SK-N-SH (cell line): Measurements from ENCODE around the gene NFKB2. TPM values are rescaled to one million over a fixed set of nuclear protein-coding genes. Genes with fewer than 3 reads are reported as not detected.

Experiments used
- CTCF ChIA-PET: fragments of 300-600, 350-600 bp; formaldehyde crosslinking; extraction: SDS; loops from one replicate; lab custom pipeline; 2021; lab: Yijun Ruan, JAX
- POLR2A ChIA-PET: fragments of 350-600 bp; sonication (Branson Sonifier 250); formaldehyde crosslinking; extraction: SDS; loops from one replicate; lab custom pipeline; 2020; ENCODE audit warnings: antibody characterized with exemption, inconsistent platforms; lab: Yijun Ruan, JAX
- DNase-seq: peaks from one replicate; pipeline ENCODE4 v3.0.0; 2012
- H2AFZ ChIP-seq: fragments of 200-600 bp; sonication (generic); 2 replicates; pipeline ENCODE4 v1.8.1; 2016; ENCODE audit warnings: antibody characterized with exemption, mild to moderate bottlenecking, low read depth
- H3F3A ChIP-seq: fragments of 200-600 bp; sonication (generic); replicated peaks from 2 replicates; pipeline ENCODE3; 2016; ENCODE audit warnings: antibody characterized with exemption, mild to moderate bottlenecking; ENCODE audit not compliant: insufficient read depth
- H3K27ac ChIP-seq, 2 experiments: fragments of 200-500 bp in 1 of 2; fragments of 200-600 bp in 1 of 2; sonication (Bioruptor generic) in 1 of 2; sonication (generic), shearing (Covaris generic) in 1 of 2; 2 replicates each; pipeline versions ENCODE4 v1.5.1 to v1.6.1; 2014 to 2016; ENCODE audit warnings: low read depth in 2 of 2, inconsistent platforms in 1 of 2, low read length in 1 of 2, mild to moderate bottlenecking in 1 of 2, mixed read lengths in 1 of 2
- H3K27me3 ChIP-seq: fragments of 200-600 bp; sonication (generic), shearing (Covaris generic); 2 replicates; pipeline ENCODE4 v1.6.1; 2016; ENCODE audit warnings: mixed run types; ENCODE audit not compliant: insufficient read depth
- H3K36me3 ChIP-seq, 2 experiments: fragments of 200-500 bp in 1 of 2; fragments of 200-600 bp in 1 of 2; sonication (Bioruptor generic) in 1 of 2; sonication (generic) in 1 of 2; replicated peaks in 1 of 2; 2 replicates each; pipeline versions ENCODE3 to v1.5.1; 2014 to 2016; ENCODE audit warnings: low read length in 1 of 2, mild to moderate bottlenecking in 1 of 2; ENCODE audit not compliant: insufficient read depth in 2 of 2, control insufficient read depth in 1 of 2
- H3K4me1 ChIP-seq, 2 experiments: fragments of 200-500 bp in 1 of 2; fragments of 200-600 bp in 1 of 2; sonication (Bioruptor generic) in 1 of 2; sonication (generic), shearing (Covaris generic) in 1 of 2; 2 replicates each; pipeline versions ENCODE4 v1.5.1 to v1.6.1; 2014 to 2016; ENCODE audit warnings: low read depth in 1 of 2, low read length in 1 of 2, mixed run types in 1 of 2; ENCODE audit not compliant: insufficient read depth in 2 of 2, control insufficient read depth in 1 of 2
- H3K4me2 ChIP-seq: fragments of 200-600 bp; sonication (generic), shearing (Covaris generic); 2 replicates; pipeline ENCODE4 v1.6.1; 2017; ENCODE audit warnings: mixed run types
- H3K4me3 ChIP-seq, 2 experiments: fragments of 200-500 bp in 1 of 2; fragments of 200-600 bp in 1 of 2; sonication (Bioruptor generic) in 1 of 2; sonication (generic), shearing (Covaris generic) in 1 of 2; 2 replicates each; pipeline versions ENCODE4 v1.5.1 to v1.8.1; 2014 to 2016; ENCODE audit warnings: low read depth in 2 of 2, inconsistent platforms in 1 of 2, low read length in 1 of 2, mild to moderate bottlenecking in 1 of 2, mixed read lengths in 1 of 2, moderate library complexity in 1 of 2
- H3K79me2 ChIP-seq: fragments of 200-600 bp; sonication (generic); 2 replicates; pipeline ENCODE4 v1.8.1; 2017; ENCODE audit warnings: mild to moderate bottlenecking; ENCODE audit not compliant: insufficient read depth
- H3K9ac ChIP-seq: fragments of 200-600 bp; sonication (generic); 2 replicates; pipeline ENCODE4 v1.6.1; 2017; ENCODE audit warnings: mixed run types
- H3K9me2 ChIP-seq: fragments of 200-600 bp; sonication (generic); 2 replicates; pipeline ENCODE4 v1.6.1; 2017; ENCODE audit warnings: mixed run types
- H3K9me3 ChIP-seq: fragments of 200-600 bp; sonication (generic); 2 replicates; pipeline ENCODE4 v1.6.1; 2017; ENCODE audit warnings: mixed run types, mild to moderate bottlenecking, moderate library complexity
- H4K20me1 ChIP-seq: fragments of 200-600 bp; sonication (generic); 2 replicates; pipeline ENCODE4 v1.6.1; 2017; ENCODE audit warnings: mild to moderate bottlenecking, mixed run types; ENCODE audit not compliant: insufficient read depth
- CTCF ChIP-seq: fragments of 200-600 bp; sonication (generic); IDR thresholded peaks from 2 replicates; pipeline ENCODE4 v1.6.1; 2017; ENCODE audit warnings: antibody characterized with exemption, mild to moderate bottlenecking, moderate library complexity
- EP300 ChIP-seq, 2 experiments: IDR thresholded peaks; 2 replicates each; pipeline versions ENCODE4 v1.4.0 to v1.6.1; 2012; ENCODE audit warnings: borderline replicate concordance in 1 of 2, low read depth in 1 of 2, low read length in 1 of 2
- EZH2phosphoT487 ChIP-seq: fragments of 200-600 bp; sonication (generic); IDR thresholded peaks from 2 replicates; pipeline ENCODE4 v1.6.1; 2017; ENCODE audit warnings: low read depth, mixed run types, mild to moderate bottlenecking, antibody characterized with exemption, moderate library complexity, borderline replicate concordance
- FOSL2 ChIP-seq: IDR thresholded peaks from 2 replicates; pipeline ENCODE4 v1.4.0; 2012; ENCODE audit warnings: low read depth, mild to moderate bottlenecking, moderate library complexity, borderline replicate concordance
- FOXJ3 ChIP-seq: sonication (generic); formaldehyde crosslinking; IDR thresholded peaks from 2 replicates; pipeline ENCODE4 v1.5.1; 2020; ENCODE audit warnings: mild to moderate bottlenecking, missing genetic modification reagents
- FOXM1 ChIP-seq: IDR thresholded peaks from 2 replicates; pipeline ENCODE4 v1.4.0; 2012; ENCODE audit warnings: low read depth, mild to moderate bottlenecking
- GABPA ChIP-seq: IDR thresholded peaks from 2 replicates; pipeline ENCODE4 v1.4.0; 2012; ENCODE audit warnings: low read depth, mild to moderate bottlenecking
- GATA2 ChIP-seq: sonication (generic); formaldehyde crosslinking; IDR thresholded peaks from 2 replicates; pipeline ENCODE4 v1.5.0; 2020; ENCODE audit warnings: mild to moderate bottlenecking, missing genetic modification reagents
- MEF2A ChIP-seq: IDR thresholded peaks from 2 replicates; pipeline ENCODE4 v1.4.0; 2012; ENCODE audit warnings: low read depth, borderline replicate concordance
- POLR2AphosphoS5 ChIP-seq: IDR thresholded peaks from 2 replicates; pipeline ENCODE4 v1.6.1; 2012; ENCODE audit warnings: low read depth, low read length
- REST ChIP-seq: IDR thresholded peaks from 2 replicates; pipeline ENCODE4 v1.6.1; 2012; ENCODE audit warnings: mild to moderate bottlenecking, low read depth, low read length, moderate library complexity
- SIN3A ChIP-seq: IDR thresholded peaks from 2 replicates; pipeline ENCODE4 v1.6.1; 2012; ENCODE audit warnings: low read depth, mild to moderate bottlenecking, low read length, moderate library complexity, borderline replicate concordance
- WGBS: methylation state at CpG from one replicate; pipeline ENCODE4 v1.1.6; 2017; ENCODE audit warnings: low lambda C conversion rate; 5-methylcytosine and 5-hydroxymethylcytosine counted together
- polyA plus RNA-seq, 3 experiments: library from polyadenylated mRNA; depleted of rRNA; stranded (reverse); fragments of >200 nt; gene quantifications; 2 replicates each; pipeline ENCODE4 v1.2.3, GENCODE V29; 2012

The NFKB2 gene
- polyA plus RNA-seq, 1 of the 3 experiments (the other 2 are of a cell fraction): 26.6 TPM

GRCh38 chr10:102435133-102435497 lies 39.6 kb downstream of the NFKB2 start:
- Histone ChIP-seq H3K36me3 (peaks cover 0 to 3% of the 10 kb centered on the region in 2 experiments), H3K9ac (no peak overlapping the region), H3K27me3 (no peaks in the 10 kb centered on the region), H3K4me1 (peaks cover 0 to 6% of the 10 kb centered on the region in 2 experiments; a peak in 1 of 4 replicates), H3K9me2 (no peaks in the 10 kb centered on the region), H3K4me2 (no peak overlapping the region), H3F3A (no peaks in the 10 kb centered on the region), H2AFZ (no peak overlapping the region), H4K20me1 (no peaks in the 10 kb centered on the region), H3K9me3 (no peaks in the 10 kb centered on the region), H3K79me2 (peaks cover 14% of the 10 kb centered on the region), H3K27ac (no peak overlapping the region), H3K4me3 (no peak overlapping the region)
- DNase-seq: no peak
- ChIA-PET CTCF (interaction anchor here (1.9 to 3.7 kb wide), 2 partner anchors 13 to 35 kb away, joined by 10 to 23 read pairs; partner anchors contain the start of gene FBXL15), POLR2A (interaction anchor here (1.0 to 2.5 kb wide), 3 partner anchors 12 to 16 kb away, joined by 3 to 8 read pairs (median 4); partner anchors contain the start of gene C10orf95)
- TF ChIP-seq MEF2A (no peak), EZH2phosphoT487 (no peak), CTCF (no peak), FOXJ3 (no peak), FOXM1 (no peak), EP300 (IDR thresholded peaks at IDR 0.05; ENCODE audit: borderline replicate concordance in 1 of 2, low read depth in 1 of 2, low read length in 1 of 2) (no peak), FOSL2 (no peak)
- 90% methylated on average over 5 of the region's 5 CpGs for WGBS

- peaks cover 0 to under 1% of the 10 kb centered on the region in 2 experiments for H3K36me3 ChIP-seq
- no peak for TF ChIP-seq GABPA
- no peak for TF ChIP-seq POLR2AphosphoS5
- TF ChIP-seq SIN3A: no peak
- no peak for TF ChIP-seq REST
- TF ChIP-seq FOXJ3: no peak
- TF ChIP-seq GATA2 (CRISPR knock-in tag): no peak
- no peaks in the 10 kb centered on the region for H4K20me1 ChIP-seq
- H3K4me1 ChIP-seq: peaks cover 0 to 6% of the 10 kb centered on the region in 2 experiments; a peak in 1 of 4 replicates
- H3K9me3 ChIP-seq: no peaks in the 10 kb centered on the region
- WGBS: 65% methylated on average over 9 of the region's 14 CpGs
- ChIA-PET POLR2A (interaction anchor here (1.0 to 2.5 kb wide), 3 partner anchors 13 to 15 kb away, joined by 3 to 8 read pairs (median 4); partner anchors contain the start of gene C10orf95), CTCF (interaction anchor here (1.3 to 3.7 kb wide), 3 partner anchors 14 to 36 kb away, joined by 4 to 23 read pairs (median 10); partner anchors contain the start of genes C10orf95 and FBXL15)
- no peaks in the 10 kb centered on the region for H3K27me3 ChIP-seq
- H3K27ac ChIP-seq: no peak overlapping the region
- no peaks in the 10 kb centered on the region for H3K9me2 ChIP-seq
- H3K9ac ChIP-seq: no peak overlapping the region
- H3K4me2 ChIP-seq: no peak overlapping the region
- H3K4me3 ChIP-seq: no peak overlapping the region
- H2AFZ ChIP-seq: no peak overlapping the region
- no peaks in the 10 kb centered on the region for H3F3A ChIP-seq
- peaks cover 14% of the 10 kb centered on the region for H3K79me2 ChIP-seq
- DNase-seq: no peak
Observed at GRCh38 chr10:102435529-102436233, 40.2 kb downstream of the NFKB2 start.
